ENCODE measurements around the gene PKHD1. TPM values are rescaled to one million over a fixed set of nuclear protein-coding genes. Genes with fewer than 3 reads are reported as not detected.

Gene PKHD1
- total RNA-seq, 1 donor from 2014 or later = 0.49 TPM

DNA sequence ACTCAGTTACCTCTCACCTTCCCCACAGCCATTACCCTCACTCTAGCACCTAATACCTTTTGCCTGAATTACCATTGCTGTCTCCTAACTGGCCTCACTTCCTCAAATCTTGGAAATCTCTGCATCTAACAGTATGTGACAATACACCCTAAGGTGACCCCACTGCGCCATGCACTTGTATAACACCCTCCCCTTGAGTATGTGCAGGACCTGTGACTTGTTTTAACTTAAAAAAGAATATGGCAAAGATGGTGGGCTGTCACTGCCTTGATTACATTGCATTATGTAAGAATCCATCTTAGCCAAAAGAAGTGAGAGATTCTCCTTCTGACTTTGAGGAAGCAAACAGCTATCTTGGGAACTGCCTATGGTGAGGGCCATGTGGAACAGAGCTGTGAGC is 29.9 kb upstream of the PKHD1 start:
- no peaks in the 10 kb centered on the region for H3K27me3 ChIP-seq
- intact Hi-C loops (cut with DNase I) = no loop called here
- no peaks in the 10 kb centered on the region for H3K9me3 ChIP-seq
- TF ChIP-seq, protein P1, sequence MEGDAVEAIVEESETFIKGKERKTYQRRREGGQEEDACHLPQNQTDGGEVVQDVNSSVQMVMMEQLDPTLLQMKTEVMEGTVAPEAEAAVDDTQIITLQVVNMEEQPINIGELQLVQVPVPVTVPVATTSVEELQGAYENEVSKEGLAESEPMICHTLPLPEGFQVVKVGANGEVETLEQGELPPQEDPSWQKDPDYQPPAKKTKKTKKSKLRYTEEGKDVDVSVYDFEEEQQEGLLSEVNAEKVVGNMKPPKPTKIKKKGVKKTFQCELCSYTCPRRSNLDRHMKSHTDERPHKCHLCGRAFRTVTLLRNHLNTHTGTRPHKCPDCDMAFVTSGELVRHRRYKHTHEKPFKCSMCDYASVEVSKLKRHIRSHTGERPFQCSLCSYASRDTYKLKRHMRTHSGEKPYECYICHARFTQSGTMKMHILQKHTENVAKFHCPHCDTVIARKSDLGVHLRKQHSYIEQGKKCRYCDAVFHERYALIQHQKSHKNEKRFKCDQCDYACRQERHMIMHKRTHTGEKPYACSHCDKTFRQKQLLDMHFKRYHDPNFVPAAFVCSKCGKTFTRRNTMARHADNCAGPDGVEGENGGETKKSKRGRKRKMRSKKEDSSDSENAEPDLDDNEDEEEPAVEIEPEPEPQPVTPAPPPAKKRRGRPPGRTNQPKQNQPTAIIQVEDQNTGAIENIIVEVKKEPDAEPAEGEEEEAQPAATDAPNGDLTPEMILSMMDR (IDR thresholded peaks at IDR 0.05) = no peak
- TF ChIP-seq POLR2AphosphoS5 (IDR thresholded peaks at IDR 0.05; ENCODE audit: insufficient read depth in 1 of 2, low read depth in 1 of 2) = no peak
- no peak for TF ChIP-seq POLR2A (IDR thresholded peaks at IDR 0.05)
- no peak for DNase-seq (ENCODE audit: extremely low spot score in 2 of 2)
- H3K27ac ChIP-seq = no peak overlapping the region
- H3K4me3 ChIP-seq = no peak overlapping the region
- H3K4me1 ChIP-seq = no peaks in the 10 kb centered on the region
- no peaks in the 10 kb centered on the region for H3K36me3 ChIP-seq

- no peak for DNase-seq (ENCODE audit: extremely low spot score in 2 of 2)
- Histone ChIP-seq H3K4me3 (no peak overlapping the region), H3K27me3 (no peaks in the 10 kb centered on the region), H3K4me1 (no peaks in the 10 kb centered on the region), H3K9me3 (no peaks in the 10 kb centered on the region), H3K36me3 (no peaks in the 10 kb centered on the region), H3K27ac (no peak overlapping the region)
- intact Hi-C loops (cut with DNase I) = no loop called here
- TF ChIP-seq, protein P1 (IDR thresholded peaks at IDR 0.05) = no peak
- no peak for TF ChIP-seq POLR2A (IDR thresholded peaks at IDR 0.05)
- TF ChIP-seq POLR2AphosphoS5 (IDR thresholded peaks at IDR 0.05; ENCODE audit: insufficient read depth in 1 of 2, low read depth in 1 of 2) = no peak
Measured at GRCh38 chr6:52116605-52116948, 29.2 kb upstream of the PKHD1 start.

DNA sequence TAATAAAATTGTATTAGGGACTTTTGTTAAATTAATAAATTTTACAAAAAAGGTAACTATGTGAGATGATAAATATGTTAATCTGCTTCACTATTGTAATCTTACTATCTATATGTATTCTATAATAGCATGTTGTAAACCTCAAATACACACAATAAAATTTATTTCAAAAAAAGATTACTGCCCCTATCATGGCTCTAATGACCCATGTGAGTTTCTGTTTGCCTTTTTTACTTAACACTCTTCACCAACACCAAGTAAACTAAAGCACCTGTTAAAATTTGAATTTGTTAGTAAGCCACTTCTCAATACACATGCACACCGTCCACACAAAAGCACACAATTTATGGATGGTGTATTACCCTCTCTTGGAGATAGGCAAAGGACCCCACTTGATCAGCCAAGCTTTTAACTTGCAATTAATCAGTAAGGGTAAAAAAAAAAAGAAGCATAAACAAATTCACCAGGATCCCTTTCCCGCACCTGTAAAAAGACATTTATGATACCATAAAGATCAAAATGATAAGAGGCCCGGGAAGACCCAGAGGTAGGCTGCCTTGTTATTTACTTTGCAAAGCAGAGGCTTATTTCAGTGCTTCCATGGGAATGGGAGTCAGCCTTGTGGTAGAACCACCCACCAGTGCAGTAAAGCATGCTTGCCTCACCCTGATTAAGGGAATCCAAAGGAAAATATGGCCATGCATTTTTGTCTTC is 28.6 kb upstream of the PKHD1 start:
- intact Hi-C loops (cut with DNase I) = no loop called here
- TF ChIP-seq POLR2AphosphoS5 (IDR thresholded peaks at IDR 0.05; ENCODE audit: insufficient read depth in 1 of 2, low read depth in 1 of 2) (no peak), POLR2A (IDR thresholded peaks at IDR 0.05) (no peak)
- TF ChIP-seq, protein P1 (IDR thresholded peaks at IDR 0.05) = no peak
- no peaks in the 10 kb centered on the region for H3K4me1 ChIP-seq
- H3K4me3 ChIP-seq = no peak overlapping the region
- no peak overlapping the region for H3K27ac ChIP-seq
- no peaks in the 10 kb centered on the region for H3K9me3 ChIP-seq
- H3K27me3 ChIP-seq = no peaks in the 10 kb centered on the region
- H3K36me3 ChIP-seq = no peaks in the 10 kb centered on the region
- DNase-seq (ENCODE audit: extremely low spot score in 2 of 2) = no peak

DNA sequence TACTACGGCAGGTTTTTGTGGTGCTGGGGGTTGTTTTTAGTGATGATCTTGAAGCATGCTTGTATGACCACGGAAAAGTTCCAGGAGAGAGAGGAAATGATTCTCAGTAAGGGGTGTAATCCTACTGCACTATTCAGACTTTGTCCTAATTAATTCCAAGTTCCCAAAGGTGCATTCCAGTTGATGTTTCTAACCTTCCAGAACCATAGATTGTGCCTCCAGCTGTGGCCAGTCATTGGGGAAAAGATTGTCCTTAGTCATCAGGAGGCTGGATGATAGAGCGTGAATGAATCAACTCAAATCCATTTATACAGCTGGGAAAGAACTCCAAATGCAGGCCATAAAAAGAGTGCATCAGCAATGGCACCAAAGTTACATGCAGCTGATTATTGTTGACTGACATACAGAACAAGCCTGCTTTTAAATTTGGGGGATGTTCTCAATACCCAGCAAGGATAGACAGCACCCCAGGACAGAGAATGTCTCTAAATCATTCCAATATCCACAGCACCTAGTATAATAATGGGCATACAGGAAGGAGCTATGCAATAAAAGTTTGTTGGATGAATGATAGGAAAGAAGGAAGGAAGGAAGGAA is 27.8 kb upstream of the PKHD1 start:
- no peaks in the 10 kb centered on the region for H3K9me3 ChIP-seq
- no peak overlapping the region for H3K27ac ChIP-seq
- TF ChIP-seq POLR2AphosphoS5 (IDR thresholded peaks at IDR 0.05; ENCODE audit: insufficient read depth in 1 of 2, low read depth in 1 of 2) (no peak), POLR2A (IDR thresholded peaks at IDR 0.05) (no peak)
- TF ChIP-seq, protein P1 (IDR thresholded peaks at IDR 0.05) = no peak
- no peaks in the 10 kb centered on the region for H3K27me3 ChIP-seq
- no peaks in the 10 kb centered on the region for H3K4me1 ChIP-seq
- no peaks in the 10 kb centered on the region for H3K36me3 ChIP-seq
- intact Hi-C loops (cut with DNase I) = no loop called here
- DNase-seq (ENCODE audit: extremely low spot score in 2 of 2) = no peak
- H3K4me3 ChIP-seq = no peak overlapping the region

DNA sequence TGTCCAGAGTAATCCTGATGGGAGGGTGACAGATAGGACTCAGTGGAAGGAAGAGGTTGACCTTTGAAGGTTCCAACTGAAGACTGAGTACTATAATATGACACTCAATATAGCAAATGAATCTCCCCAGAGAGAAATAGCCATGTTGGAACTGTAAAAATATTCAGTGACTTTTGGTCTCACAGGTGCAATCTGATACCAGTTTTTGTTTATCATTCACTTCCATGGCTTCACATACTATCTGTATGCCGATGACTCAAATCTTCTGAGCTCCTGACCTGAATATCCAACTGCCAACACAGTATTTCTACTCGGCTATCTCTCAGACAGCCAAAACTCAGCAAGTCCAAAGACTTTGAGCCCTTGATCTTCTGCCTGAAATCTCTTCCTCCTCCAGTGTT is 21.8 kb upstream of the PKHD1 start:
- Histone ChIP-seq H3K9me3 (no peaks in the 10 kb centered on the region), H3K27ac (no peak overlapping the region), H3K4me1 (no peaks in the 10 kb centered on the region), H3K36me3 (no peaks in the 10 kb centered on the region), H3K4me3 (no peak overlapping the region), H3K27me3 (no peaks in the 10 kb centered on the region)
- no peak for TF ChIP-seq POLR2A (IDR thresholded peaks at IDR 0.05)
- TF ChIP-seq POLR2AphosphoS5 (IDR thresholded peaks at IDR 0.05; ENCODE audit: insufficient read depth in 1 of 2, low read depth in 1 of 2) = no peak
- TF ChIP-seq, protein P1 (IDR thresholded peaks at IDR 0.05) = no peak
- intact Hi-C loops (cut with DNase I) = no loop called here
- no peak for DNase-seq (ENCODE audit: extremely low spot score in 2 of 2)
